Activated B cell treated with CpG ODN at 0.5 μM for 24 hours (primary cell): ENCODE measurements around the gene PI4KA. TPM values are rescaled to one million over a fixed set of nuclear protein-coding genes. Genes with fewer than 3 reads are reported as not detected.

Experiments used
- ATAC-seq: fragments of 200-7000 bp; cut with Tn5 transposase; one replicate; pipeline ENCODE4 v1.10.0; 2021; ENCODE audit warnings: low read depth, mild to moderate bottlenecking, moderate library complexity
- CTCF ChIA-PET: fragments of 350-600 bp; sonication (Branson Sonifier 250); formaldehyde crosslinking; loops from one replicate; lab custom pipeline; 2021; ENCODE audit warnings: antibody characterized with exemption; lab: Charles Lee
- POLR2A ChIA-PET: fragments of 350-600 bp; sonication (Branson Sonifier 250); formaldehyde crosslinking; loops from one replicate; lab custom pipeline; 2021; ENCODE audit warnings: antibody characterized with exemption; lab: Charles Lee
- DNase-seq: peaks from one replicate; pipeline ENCODE4 v3.0.0; 2022
- H3K27ac Mint-ChIP-seq: one replicate; pipeline ENCODE4 v1.8.0; 2020; ENCODE audit warnings: mixed read lengths
- H3K27me3 Mint-ChIP-seq: one replicate; pipeline ENCODE4 v1.8.0; 2021; ENCODE audit warnings: mixed read lengths
- H3K36me3 Mint-ChIP-seq: one replicate; pipeline ENCODE4 v1.8.0; 2021; ENCODE audit warnings: low read depth, mixed read lengths
- H3K4me1 Mint-ChIP-seq: one replicate; pipeline ENCODE4 v1.8.0; 2021; ENCODE audit warnings: mixed read lengths
- H3K4me3 Mint-ChIP-seq: one replicate; pipeline ENCODE4 v1.8.0; 2020; ENCODE audit warnings: mild to moderate bottlenecking, mixed read lengths
- H3K9me3 Mint-ChIP-seq: one replicate; pipeline ENCODE4 v1.8.0; 2020; ENCODE audit warnings: mixed read lengths
- intact Hi-C: fragments of 100-400 bp; cut with micrococcal nuclease; formaldehyde crosslinking; loops from one replicate; pipeline ENCODE4 v1.15.1; 2024
- total RNA-seq: library from RNA; stranded (reverse); gene quantifications from 2 replicates; pipeline ENCODE4 v1.2.3, GENCODE V29; 2022
- TF ChIP-seq, protein P1 (sequence below): fragments of 200-600 bp; IDR thresholded peaks from one replicate; pipeline ENCODE4 v1.8.0; 2022; ENCODE audit warnings: antibody characterized with exemption, mild to moderate bottlenecking

Gene PI4KA
- total RNA-seq, 1 donor from 2014 or later, result 114 TPM

DNA sequence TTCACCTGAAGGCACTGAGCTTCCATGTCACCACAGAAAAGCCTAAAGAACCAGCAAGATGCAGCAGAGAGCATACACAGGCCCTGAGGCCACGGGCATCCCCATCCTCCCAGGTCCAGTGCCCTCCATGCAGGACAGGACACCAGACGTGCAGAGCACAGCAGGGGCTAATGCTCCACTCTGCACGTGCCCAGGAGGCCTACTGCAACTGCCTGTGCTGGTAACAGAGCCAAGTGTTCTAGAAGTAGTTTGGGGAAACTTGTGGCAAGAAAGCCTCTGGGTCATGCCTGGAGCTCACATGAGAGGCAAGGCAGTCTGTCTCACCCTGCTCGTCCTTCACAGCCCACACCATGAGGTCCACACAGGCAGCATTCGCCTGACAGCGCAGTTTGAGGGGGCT lies 54.0 kb downstream of the PI4KA start:
- ChIA-PET CTCF (no interaction called here), POLR2A (no interaction called here)
- no peaks in the 10 kb centered on the region for H3K9me3 Mint-ChIP-seq
- no peak overlapping the region for H3K4me3 Mint-ChIP-seq
- no peak overlapping the region for H3K27ac Mint-ChIP-seq
- no peaks in the 10 kb centered on the region for H3K27me3 Mint-ChIP-seq
- no peak for DNase-seq
- intact Hi-C loops, result no loop called here
- peaks cover 10% of the 10 kb centered on the region for H3K4me1 Mint-ChIP-seq
- TF ChIP-seq, protein P1, sequence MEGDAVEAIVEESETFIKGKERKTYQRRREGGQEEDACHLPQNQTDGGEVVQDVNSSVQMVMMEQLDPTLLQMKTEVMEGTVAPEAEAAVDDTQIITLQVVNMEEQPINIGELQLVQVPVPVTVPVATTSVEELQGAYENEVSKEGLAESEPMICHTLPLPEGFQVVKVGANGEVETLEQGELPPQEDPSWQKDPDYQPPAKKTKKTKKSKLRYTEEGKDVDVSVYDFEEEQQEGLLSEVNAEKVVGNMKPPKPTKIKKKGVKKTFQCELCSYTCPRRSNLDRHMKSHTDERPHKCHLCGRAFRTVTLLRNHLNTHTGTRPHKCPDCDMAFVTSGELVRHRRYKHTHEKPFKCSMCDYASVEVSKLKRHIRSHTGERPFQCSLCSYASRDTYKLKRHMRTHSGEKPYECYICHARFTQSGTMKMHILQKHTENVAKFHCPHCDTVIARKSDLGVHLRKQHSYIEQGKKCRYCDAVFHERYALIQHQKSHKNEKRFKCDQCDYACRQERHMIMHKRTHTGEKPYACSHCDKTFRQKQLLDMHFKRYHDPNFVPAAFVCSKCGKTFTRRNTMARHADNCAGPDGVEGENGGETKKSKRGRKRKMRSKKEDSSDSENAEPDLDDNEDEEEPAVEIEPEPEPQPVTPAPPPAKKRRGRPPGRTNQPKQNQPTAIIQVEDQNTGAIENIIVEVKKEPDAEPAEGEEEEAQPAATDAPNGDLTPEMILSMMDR, result no peak
- ATAC-seq, result no peak
- H3K36me3 Mint-ChIP-seq, result peaks cover 88% of the 10 kb centered on the region

DNA sequence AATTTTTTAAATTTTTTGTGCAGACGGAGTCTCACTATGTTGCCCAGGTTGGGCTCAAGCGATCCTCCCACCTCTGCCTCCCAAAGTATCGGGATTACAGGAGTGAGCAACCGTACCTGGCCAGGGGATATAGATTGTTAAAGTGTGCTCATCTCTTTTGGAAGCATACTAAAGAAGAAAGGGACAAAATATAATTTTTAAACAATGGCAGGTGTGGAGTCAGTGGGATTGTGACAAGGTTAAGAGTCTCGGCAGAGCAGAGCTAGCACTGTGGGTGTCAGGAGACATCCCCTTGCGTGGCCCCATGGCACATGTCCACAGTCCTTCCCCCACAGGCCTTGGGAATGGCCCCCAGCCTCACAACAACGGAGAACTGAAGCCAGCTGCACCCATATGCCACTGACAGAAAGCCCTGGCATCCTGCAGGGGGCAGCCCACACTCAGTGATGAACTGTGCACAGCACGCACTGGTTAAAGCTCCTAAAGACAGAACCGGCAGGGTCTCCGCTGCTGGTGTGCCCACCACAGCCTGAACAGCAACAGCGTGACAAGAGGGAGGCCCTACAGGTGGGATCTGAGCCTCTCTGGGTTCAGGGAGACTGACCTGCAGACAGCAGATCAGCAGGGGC lies 54.8 kb downstream of the PI4KA start:
- Mint-ChIP-seq H3K36me3 (peaks cover 89% of the 10 kb centered on the region), H3K27me3 (no peaks in the 10 kb centered on the region), H3K4me3 (no peak overlapping the region), H3K27ac (no peak overlapping the region), H3K4me1 (peaks cover 2% of the 10 kb centered on the region), H3K9me3 (no peaks in the 10 kb centered on the region)
- TF ChIP-seq, protein P1, result no peak
- intact Hi-C loops, result no loop called here
- DNase-seq (no peak), ATAC-seq (no peak)
- ChIA-PET CTCF (interaction anchor here (0.8 to 1.1 kb wide), 2 partner anchors 10 to 61 kb away, joined by 3 to 4 read pairs; no protein-coding TSS in a partner anchor), POLR2A (no interaction called here)

GRCh38 chr22:20802922-20803553 lies 55.6 kb downstream of the PI4KA start:
- TF ChIP-seq, protein P1, result no peak
- ChIA-PET POLR2A (no interaction called here), CTCF (interaction anchor here (1.1 kb wide), 1 partner anchor 9 kb away, joined by 4 read pairs; no protein-coding TSS in a partner anchor)
- ATAC-seq, result no peak
- intact Hi-C loops, result no loop called here
- H3K27me3 Mint-ChIP-seq, result no peaks in the 10 kb centered on the region
- H3K27ac Mint-ChIP-seq, result no peak overlapping the region
- H3K4me3 Mint-ChIP-seq, result no peak overlapping the region
- peaks cover 5% of the 10 kb centered on the region for H3K4me1 Mint-ChIP-seq
- peaks cover 92% of the 10 kb centered on the region for H3K36me3 Mint-ChIP-seq
- DNase-seq, result no peak
- no peaks in the 10 kb centered on the region for H3K9me3 Mint-ChIP-seq

DNA sequence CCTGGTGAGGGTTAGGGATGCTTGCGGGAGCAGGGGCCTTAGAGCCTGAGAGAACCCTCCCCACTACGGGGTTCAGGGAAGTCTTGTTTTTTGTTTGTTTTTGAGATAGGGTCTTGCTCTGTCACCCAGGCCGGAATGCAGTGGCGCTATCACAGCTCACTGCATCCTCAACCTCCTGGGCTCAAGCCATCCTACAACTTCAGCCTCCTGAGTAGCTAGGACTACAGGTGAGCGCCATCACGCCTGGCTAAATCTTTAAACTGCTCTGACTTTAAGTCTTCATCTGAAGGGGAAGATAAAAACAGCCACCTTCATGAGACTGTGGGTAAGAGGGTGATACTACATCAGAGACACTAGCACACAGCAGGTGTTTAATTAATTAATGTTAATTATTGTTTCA lies 56.2 kb downstream of the PI4KA start:
- Mint-ChIP-seq H3K27ac (no peak overlapping the region), H3K27me3 (no peaks in the 10 kb centered on the region), H3K4me3 (no peak overlapping the region), H3K36me3 (peaks cover 92% of the 10 kb centered on the region), H3K9me3 (no peaks in the 10 kb centered on the region), H3K4me1 (peaks cover 5% of the 10 kb centered on the region)
- POLR2A ChIA-PET, result no interaction called here
- no peak for DNase-seq
- CTCF ChIA-PET, result no interaction called here
- ATAC-seq, result no peak
- TF ChIP-seq, protein P1, result no peak
- intact Hi-C loops, result no loop called here

GRCh38 chr22:20799449-20799848 lies 59.2 kb downstream of the PI4KA start:
- no peaks in the 10 kb centered on the region for H3K9me3 Mint-ChIP-seq
- peaks cover 95% of the 10 kb centered on the region for H3K36me3 Mint-ChIP-seq
- no peak for ATAC-seq
- CTCF ChIA-PET, result interaction anchor here (1.2 to 2.0 kb wide), 2 partner anchors 15 kb away, joined by 4 to 6 read pairs; no protein-coding TSS in a partner anchor
- POLR2A ChIA-PET, result no interaction called here
- H3K4me1 Mint-ChIP-seq, result peaks cover 5% of the 10 kb centered on the region
- no peaks in the 10 kb centered on the region for H3K27me3 Mint-ChIP-seq
- H3K27ac Mint-ChIP-seq, result no peak overlapping the region
- no peak overlapping the region for H3K4me3 Mint-ChIP-seq
- intact Hi-C loops, result no loop called here
- DNase-seq, result no peak
- TF ChIP-seq, protein P1, result no peak
